ENCODE data around the gene RIBC2.

RIBC2 gene

DNA sequence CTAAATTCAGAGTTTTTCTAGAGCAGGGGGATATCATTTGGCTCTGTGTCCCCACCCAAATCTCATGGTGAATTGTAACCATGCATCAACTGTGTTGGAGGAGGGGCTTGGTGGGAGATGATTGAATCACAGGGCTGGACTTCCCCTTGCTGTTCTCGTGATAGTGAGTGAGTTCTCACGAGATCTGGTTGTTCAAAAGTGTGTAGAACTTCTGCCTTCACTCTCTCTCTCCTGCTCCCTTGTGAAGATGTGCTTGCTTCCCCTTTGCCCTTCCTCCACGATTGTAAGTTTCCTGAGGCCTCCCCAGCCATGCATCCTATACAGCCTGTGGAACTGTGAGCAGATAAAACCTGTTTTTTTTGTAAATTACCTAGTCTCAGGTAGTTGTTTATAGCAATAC is 67.2 kb downstream of the RIBC2 start:
- no peak for TF ChIP-seq CTCF (IDR thresholded peaks at IDR 0.05)
- H3K4me1 ChIP-seq, result peaks cover 23% of the 10 kb centered on the region
- H3K27me3 ChIP-seq (ENCODE audit: control insufficient read depth, insufficient read depth, low read length), result no peaks in the 10 kb centered on the region
- no peak overlapping the region for H3K27ac ChIP-seq
- no peak overlapping the region for H3K9ac ChIP-seq
- H3K4me2 ChIP-seq (ENCODE audit: low read length), result no peak overlapping the region
- H3K79me2 ChIP-seq, result no peaks in the 10 kb centered on the region
- no peak overlapping the region for H3K4me3 ChIP-seq (ENCODE audit: low read depth, low read length)
- H3K9me3 ChIP-seq (ENCODE audit: control insufficient read depth, low read length), result no peaks in the 10 kb centered on the region
- H3K36me3 ChIP-seq (ENCODE audit: control insufficient read depth, insufficient read depth, low read length), result no peaks in the 10 kb centered on the region
- no peak overlapping the region for H2AFZ ChIP-seq

DNA sequence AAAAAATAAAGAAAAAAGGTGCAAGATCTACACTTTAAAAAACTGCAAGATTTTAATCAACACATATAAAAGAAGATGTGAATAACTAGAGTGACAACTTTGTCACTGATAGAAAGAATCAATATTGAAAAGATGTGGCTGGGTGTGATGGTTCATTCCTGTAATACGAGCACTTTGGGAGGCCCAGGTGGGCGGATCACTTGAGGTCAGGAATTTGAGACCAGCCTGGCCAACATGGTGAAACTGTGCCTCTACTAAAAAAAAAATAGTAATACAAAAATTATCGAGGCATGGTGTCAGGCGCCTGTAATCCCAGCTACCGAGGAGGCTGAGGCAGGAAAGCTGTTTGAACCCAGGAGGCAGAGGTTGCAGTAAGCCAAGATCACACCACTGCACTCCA is 68.2 kb downstream of the RIBC2 start:
- H3K4me3 ChIP-seq (ENCODE audit: low read depth, low read length), result no peak overlapping the region
- H3K9me3 ChIP-seq (ENCODE audit: control insufficient read depth, low read length), result no peaks in the 10 kb centered on the region
- H3K36me3 ChIP-seq (ENCODE audit: control insufficient read depth, insufficient read depth, low read length), result no peaks in the 10 kb centered on the region
- no peaks in the 10 kb centered on the region for H3K27me3 ChIP-seq (ENCODE audit: control insufficient read depth, insufficient read depth, low read length)
- no peak for TF ChIP-seq CTCF (IDR thresholded peaks at IDR 0.05)
- no peak overlapping the region for H3K9ac ChIP-seq
- no peaks in the 10 kb centered on the region for H3K79me2 ChIP-seq
- H3K4me2 ChIP-seq (ENCODE audit: low read length), result no peak overlapping the region
- H3K4me1 ChIP-seq, result peaks cover 20% of the 10 kb centered on the region
- no peak overlapping the region for H3K27ac ChIP-seq
- H2AFZ ChIP-seq, result no peak overlapping the region

Data from parathyroid adenoma (tissue), 2 donors.